ENCODE data around the gene NGFR.
"Not testable (repeated sequence)": the region's sequence is repeated elsewhere in the genome, so short reads cannot be mapped to it uniquely, and the experiment has no call there.

NGFR gene

DNA sequence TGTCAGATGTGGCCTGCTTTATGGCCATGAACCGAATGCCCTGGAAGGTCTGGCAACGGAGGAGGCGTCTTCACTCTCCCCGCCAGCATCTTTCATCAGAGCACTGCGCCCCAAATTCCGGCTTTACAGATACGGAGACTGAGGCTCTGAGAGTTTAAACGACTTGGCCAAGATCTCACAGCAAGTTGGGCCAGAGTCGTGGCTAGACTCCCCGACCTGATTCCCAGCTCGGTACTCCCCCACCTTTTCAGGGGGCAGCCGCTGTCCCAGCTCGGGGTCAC is 1.7 kb downstream of the NGFR start:
- DNase-seq (ENCODE audit: low spot score) = no peak

DNA sequence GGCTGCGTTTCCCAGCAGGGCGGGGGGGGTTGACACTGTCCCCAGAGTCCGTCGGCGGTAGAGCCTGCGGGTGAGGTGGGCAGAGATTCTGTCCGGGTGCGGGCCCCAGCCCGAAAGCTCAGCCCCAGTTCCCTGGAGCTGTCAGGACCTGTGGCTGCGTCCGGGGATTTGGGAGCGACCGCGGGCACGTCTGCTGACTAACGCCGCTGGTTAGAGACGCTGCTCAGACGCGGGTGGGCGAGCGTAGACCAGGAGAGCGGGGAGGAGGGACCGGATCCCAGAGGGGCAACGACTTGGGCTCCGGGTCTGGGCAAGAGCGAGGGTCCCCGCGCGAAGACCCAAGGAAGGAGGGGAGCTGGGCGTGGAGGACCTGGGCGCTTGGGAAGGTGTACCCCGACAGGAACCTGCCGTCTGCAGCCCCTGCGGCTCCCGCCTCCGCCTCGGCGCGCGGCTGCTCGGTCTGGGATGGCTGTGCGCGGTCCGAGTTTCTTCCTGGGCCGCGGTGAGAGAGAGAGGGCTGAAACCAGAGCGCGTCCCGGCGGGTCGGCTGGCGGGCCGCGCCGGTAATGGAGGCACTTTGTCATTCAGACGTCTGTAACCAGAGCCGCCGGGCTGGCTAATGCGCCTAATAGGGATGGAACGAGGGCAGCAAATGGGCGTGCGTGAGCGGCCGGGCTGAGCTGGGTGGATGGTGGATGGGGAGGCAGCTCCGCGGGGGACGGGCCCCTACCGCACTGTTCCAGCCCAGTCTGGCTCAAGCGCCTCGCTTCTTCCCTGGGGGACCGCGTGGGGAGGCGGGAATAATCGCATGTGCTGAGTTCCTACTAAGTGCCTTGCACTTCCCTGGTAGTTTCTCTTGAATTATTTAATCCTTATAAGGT is 2.3 kb downstream of the NGFR start:
- no peak for DNase-seq (ENCODE audit: low spot score)

DNA sequence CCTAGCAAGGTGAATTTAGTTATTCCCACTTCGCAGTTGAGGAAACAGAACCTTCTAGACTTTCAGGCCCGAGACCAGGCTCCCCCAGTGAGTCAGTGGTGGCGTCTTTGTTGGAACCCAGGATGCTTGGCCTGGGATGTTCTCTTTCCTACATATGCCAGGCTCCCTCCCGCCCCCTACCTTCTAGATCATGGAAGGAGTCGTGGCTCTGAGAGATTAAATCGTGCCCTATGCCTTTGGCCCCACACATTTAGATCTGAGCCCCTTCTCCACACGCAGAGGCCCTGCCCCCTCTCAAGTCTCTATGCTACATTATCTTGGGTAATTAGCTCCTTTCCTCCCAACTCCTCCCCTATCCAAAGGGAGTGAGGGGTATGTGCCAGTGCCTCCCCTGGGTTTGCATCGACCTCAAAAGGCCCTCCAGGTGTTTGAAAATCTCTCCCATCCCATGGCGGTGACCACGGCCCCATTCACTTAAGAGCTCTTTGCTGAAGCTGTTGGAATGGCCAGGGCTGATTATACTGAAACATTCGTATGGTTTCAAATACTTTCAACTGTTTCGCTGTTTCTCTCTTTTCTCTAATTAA is 3.0 kb downstream of the NGFR start:
- no peak for DNase-seq (ENCODE audit: low spot score)

DNA sequence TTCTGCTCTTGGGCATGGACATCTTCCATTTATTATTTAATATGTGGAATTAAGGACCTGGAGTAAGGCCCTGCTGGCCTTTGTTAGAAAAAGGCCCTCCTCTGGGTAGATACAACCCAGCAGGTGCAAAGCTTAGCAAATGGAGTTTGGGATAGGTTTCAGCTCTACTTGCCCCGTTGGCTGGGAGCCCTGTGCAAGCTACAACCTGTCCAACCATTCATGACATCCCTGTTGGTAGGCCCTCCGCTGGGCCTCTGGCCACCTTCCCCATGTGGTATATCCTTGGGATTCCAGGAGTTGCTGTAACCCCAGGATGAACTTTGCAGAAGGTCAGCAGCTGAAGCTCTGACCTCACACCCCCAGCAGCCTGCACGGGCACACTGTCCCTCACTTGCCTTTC is 6.4 kb downstream of the NGFR start:
- DNase-seq (ENCODE audit: low spot score) = no peak

DNA sequence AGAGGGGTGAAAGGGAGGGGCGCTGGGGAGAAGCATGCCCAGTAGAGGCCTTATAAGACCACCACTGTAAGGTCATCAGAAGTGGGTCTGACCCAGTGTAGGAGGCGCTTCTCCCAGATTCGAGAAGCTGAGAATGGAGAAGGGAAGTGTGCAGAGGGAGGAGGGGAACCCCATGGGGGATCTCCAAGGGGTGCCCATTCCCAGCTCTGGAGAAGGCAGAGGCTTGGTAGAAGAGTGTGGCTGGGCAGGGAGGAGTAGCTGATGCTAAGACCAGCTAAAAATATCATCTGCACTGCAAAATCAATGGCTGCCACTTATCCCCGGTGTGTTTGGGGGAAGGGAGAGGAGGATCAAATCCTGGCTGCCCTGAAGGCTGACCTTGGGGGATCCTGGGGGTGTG is 7.2 kb downstream of the NGFR start:
- no peak for DNase-seq (ENCODE audit: low spot score)

DNA sequence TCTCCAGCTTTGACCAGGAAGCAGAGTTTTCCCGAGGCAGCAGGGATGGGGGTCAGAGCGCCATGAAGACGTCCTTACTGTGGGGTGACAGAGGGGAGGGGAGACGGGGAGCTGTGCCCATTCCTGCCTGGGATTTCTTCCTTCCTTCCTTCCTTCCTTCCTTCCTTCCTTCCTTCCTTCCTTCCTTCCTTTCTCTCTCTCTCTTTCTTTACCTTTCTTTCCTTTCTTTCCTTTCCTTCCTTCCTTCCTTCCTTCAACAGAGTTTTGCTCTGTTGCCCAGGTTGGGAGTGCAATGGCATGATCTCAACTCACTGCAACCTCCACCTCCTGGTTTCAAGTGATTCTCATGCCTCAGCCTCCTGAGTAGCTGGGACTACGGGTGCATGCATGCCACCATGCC is 7.6 kb downstream of the NGFR start:
- DNase-seq (ENCODE audit: low spot score) = not testable (repeated sequence)

DNA sequence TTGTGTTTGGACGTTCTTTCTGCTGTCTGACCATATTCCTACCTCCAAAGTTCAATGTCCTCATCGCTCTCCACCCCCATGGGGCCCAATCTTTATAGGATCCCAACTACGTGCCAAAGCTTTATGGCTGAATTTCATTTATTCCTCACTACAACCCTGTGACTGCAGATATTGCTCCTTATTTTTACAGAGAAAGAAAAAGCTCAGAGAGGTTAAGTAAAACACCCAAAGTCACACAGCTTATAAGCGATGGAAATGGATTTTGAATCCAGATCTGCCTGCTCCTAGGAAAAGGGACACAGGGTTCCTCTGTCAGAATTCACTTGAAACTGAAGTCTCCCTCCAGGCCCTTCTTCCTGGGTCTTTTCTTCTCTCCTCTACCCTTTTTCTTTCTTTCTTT is 9.3 kb downstream of the NGFR start:
- no peak for DNase-seq (ENCODE audit: low spot score)

DNA sequence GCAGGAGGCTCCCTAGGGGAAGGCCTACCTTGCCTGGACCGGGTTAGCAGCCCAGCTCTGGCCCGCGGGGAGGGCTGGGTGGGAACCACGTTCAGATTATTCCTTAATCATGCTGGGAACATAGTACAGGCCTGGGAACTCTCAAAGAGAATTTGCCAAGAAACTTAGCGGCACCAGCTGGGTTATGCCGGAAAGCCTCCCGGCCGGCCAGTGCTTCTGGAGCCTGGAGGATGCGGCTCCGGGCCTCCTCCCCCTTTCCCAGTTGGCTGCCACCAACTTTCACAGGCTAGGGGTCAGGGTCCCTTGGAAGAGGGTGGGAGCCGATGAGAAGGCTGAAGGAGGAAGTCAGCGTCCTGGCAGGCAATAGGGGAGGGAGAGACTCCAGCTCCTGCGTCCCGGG is 10.8 kb downstream of the NGFR start:
- DNase-seq (ENCODE audit: low spot score) = no peak

DNA sequence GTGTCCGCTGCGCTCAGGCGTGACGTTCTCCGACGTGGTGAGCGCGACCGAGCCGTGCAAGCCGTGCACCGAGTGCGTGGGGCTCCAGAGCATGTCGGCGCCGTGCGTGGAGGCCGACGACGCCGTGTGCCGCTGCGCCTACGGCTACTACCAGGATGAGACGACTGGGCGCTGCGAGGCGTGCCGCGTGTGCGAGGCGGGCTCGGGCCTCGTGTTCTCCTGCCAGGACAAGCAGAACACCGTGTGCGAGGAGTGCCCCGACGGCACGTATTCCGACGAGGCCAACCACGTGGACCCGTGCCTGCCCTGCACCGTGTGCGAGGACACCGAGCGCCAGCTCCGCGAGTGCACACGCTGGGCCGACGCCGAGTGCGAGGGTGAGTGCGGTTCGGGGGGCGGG is 11.2 kb downstream of the NGFR start:
- no peak for DNase-seq (ENCODE audit: low spot score)

DNA sequence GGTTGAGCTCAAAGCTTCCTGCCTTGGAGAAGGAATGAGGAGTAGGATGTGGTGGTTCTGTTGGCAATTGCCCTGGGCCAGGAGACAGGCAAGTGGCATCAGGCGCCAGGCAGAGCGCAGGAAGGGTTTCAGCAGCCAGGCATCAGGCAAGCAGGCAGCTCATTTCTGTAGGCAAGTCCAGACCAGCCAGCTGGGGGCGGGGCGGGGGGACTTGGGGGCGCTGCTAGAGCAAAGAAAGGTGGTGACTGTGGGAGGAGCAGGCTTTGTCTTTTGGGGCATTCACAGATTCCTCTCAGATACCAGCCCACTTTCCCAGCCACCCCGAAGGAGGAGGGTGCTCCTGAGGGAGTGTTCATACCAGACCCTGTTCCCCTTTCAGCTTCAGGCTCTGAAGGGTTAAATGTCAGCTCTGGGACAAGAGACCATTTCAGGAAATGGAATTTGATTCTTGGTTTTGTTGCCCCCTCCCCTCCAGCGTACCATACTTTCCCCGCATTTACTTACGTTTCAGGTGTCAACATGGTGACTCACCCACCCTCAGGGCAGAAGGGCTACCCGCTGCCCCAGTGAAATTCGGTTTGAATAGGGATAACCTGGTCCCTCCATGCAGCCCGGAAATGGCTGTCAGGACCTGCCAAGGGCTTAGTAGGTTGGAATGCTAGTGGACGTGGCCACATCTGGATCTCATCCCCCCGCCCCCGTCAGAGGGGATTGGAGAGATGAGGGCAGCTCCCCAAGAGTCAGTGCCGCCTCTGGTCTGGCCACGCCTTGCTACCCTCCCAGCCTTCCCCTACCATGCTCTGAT is 13.2 kb downstream of the NGFR start:
- no peak for DNase-seq (ENCODE audit: low spot score)

DNA sequence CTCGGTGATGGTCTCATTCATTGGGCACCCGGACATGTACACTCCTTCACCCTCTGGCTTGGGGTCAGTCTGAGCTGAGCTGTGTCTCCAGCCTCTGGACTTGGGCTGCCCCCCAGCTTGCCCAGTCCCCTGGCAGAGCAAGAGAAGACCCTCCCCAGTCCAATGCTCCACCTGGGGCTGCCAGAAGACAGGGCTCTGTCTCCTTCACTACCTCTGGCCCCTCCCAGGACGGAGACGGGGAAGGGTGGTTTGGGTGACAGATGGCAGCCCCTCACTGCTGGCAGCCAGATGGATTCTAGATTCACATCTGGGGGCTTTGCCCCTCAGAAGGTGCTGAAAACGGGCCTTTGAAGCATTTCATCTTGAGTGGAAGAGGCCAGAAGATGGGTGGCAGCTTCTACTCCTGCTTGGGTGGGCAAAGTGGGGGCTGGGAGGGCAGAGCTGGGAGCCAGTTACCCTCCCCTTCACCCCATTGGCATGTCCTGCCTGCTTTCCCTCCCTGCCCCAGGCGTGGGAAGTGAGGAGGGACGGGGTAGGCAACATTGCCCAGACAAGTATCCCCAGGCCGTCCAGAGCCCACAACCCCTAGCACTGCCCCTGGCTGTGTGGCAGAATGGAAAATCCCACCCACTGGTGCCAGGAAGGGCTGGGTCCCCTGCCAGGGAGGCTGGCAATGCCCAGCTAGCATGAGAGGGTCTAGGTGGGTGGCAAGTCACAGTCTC is 13.9 kb downstream of the NGFR start:
- no peak for DNase-seq (ENCODE audit: low spot score)

DNA sequence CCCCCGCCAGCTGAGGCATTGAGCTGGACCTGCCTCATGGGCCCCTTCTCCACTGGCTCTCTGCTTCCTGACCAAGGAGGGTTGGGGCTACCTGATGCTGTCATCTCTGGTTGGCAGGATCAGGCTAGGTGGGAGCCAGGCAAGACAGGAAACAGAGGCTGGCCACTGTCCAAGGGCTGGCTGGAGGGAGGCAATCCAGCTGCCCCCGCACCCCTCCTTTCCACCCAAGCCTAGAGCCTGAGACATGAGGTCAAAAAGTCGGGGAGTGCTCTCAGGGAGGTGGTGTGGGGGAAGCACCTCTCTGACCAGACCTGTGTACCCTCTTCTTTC is 14.5 kb downstream of the NGFR start:
- DNase-seq (ENCODE audit: low spot score) = no peak

DNA sequence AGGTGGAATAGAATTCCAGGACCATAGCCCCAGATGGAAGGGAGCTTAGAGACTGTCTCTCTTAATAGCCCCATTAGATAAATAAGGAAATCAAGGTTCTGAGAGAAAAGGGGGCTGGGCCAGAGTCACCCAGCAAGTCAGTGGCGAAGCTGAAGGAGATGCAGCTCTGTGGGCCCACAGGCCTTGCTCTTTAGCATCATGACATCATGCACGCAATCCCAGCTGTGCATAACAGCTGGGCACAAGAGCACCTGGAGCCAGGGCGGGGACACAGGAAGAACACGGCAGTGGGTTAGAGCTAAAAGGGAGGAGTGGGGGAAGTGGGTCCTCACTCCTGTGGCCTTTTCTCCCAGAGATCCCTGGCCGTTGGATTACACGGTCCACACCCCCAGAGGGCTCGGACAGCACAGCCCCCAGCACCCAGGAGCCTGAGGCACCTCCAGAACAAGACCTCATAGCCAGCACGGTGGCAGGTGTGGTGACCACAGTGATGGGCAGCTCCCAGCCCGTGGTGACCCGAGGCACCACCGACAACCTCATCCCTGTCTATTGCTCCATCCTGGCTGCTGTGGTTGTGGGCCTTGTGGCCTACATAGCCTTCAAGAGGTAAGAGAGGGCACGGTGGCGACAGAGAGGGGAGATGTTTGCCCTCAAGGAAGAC is 15.1 kb downstream of the NGFR start:
- DNase-seq (ENCODE audit: low spot score) = no peak

DNA sequence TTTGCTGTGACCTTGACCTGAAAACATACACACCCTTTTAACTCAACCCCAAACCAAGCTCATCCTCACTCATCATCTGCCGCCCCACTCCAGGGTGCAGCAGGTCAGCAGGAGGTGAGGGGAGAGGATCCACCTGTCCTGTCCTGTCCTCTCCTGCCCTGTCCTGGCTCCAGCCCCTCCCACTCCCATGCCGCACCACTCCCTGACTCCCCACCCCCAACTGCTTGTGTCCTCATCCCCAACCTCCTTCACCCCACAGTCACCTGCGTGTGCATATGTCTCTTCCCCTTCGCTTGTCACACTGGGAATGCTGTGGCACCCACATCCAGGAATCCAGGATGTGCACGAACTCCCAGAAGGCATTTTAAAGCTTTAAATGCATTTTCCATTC is 15.6 kb downstream of the NGFR start:
- DNase-seq (ENCODE audit: low spot score) = no peak

DNA sequence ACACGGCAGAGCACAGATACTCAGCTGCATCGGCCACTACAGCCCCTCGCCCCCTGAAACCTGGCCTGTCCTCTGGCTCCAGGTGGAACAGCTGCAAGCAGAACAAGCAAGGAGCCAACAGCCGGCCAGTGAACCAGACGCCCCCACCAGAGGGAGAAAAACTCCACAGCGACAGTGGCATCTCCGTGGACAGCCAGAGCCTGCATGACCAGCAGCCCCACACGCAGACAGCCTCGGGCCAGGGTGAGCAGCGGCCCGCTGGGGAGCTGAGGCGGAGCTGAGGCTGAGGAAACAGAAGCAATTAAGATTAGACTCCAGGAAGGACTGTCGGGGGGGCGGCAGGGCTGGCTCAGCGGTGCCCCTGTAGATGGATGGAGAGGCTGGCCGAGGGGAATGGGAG is 16.7 kb downstream of the NGFR start:
- DNase-seq (ENCODE audit: low spot score) = no peak

DNA sequence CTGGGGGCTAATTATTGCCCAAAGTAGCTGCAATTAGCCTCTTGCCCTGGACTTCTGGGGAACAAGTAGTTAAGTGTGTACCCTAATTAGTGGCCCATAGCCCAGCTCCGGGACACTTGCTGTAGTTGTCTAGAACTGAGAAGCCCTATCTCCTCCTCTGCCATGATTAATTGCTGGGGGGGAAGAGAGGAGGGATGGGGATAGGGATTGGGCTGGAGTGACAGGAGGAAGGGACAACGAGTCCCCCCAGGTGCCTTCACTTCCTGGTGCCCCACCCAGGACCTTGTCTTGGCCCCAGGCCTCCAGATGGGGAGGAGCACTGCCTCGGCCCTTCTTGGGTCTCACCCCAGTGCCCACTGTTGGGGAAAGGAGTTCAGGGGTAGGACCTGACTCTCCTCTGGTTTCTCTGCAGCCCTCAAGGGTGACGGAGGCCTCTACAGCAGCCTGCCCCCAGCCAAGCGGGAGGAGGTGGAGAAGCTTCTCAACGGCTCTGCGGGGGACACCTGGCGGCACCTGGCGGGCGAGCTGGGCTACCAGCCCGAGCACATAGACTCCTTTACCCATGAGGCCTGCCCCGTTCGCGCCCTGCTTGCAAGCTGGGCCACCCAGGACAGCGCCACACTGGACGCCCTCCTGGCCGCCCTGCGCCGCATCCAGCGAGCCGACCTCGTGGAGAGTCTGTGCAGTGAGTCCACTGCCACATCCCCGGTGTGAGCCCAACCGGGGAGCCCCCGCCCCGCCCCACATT is 17.4 kb downstream of the NGFR start:
- DNase-seq (ENCODE audit: low spot score) = no peak

DNA sequence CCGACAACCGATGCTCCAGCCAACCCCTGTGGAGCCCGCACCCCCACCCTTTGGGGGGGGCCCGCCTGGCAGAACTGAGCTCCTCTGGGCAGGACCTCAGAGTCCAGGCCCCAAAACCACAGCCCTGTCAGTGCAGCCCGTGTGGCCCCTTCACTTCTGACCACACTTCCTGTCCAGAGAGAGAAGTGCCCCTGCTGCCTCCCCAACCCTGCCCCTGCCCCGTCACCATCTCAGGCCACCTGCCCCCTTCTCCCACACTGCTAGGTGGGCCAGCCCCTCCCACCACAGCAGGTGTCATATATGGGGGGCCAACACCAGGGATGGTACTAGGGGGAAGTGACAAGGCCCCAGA is 17.9 kb downstream of the NGFR start:
- no peak for DNase-seq (ENCODE audit: low spot score)

DNA sequence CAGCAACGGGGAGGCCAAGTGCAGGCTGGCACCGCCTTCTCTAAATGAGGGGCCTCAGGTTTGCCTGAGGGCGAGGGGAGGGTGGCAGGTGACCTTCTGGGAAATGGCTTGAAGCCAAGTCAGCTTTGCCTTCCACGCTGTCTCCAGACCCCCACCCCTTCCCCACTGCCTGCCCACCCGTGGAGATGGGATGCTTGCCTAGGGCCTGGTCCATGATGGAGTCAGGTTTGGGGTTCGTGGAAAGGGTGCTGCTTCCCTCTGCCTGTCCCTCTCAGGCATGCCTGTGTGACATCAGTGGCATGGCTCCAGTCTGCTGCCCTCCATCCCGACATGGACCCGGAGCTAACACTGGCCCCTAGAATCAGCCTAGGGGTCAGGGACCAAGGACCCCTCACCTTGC is 18.5 kb downstream of the NGFR start:
- no peak for DNase-seq (ENCODE audit: low spot score)

DNA sequence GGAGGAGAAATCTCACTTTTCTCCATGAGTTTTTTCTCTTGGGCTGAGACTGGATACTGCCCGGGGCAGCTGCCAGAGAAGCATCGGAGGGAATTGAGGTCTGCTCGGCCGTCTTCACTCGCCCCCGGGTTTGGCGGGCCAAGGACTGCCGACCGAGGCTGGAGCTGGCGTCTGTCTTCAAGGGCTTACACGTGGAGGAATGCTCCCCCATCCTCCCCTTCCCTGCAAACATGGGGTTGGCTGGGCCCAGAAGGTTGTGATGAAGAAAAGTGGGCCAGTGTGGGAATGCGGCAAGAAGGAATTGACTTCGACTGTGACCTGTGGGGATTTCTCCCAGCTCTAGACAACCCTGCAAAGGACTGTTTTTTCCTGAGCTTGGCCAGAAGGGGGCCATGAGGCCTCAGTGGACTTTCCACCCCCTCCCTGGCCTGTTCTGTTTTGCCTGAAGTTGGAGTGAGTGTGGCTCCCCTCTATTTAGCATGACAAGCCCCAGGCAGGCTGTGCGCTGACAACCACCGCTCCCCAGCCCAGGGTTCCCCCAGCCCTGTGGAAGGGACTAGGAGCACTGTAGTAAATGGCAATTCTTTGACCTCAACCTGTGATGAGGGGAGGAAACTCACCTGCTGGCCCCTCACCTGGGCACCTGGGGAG is 19.1 kb downstream of the NGFR start:
- DNase-seq (ENCODE audit: low spot score) = no peak

DNA sequence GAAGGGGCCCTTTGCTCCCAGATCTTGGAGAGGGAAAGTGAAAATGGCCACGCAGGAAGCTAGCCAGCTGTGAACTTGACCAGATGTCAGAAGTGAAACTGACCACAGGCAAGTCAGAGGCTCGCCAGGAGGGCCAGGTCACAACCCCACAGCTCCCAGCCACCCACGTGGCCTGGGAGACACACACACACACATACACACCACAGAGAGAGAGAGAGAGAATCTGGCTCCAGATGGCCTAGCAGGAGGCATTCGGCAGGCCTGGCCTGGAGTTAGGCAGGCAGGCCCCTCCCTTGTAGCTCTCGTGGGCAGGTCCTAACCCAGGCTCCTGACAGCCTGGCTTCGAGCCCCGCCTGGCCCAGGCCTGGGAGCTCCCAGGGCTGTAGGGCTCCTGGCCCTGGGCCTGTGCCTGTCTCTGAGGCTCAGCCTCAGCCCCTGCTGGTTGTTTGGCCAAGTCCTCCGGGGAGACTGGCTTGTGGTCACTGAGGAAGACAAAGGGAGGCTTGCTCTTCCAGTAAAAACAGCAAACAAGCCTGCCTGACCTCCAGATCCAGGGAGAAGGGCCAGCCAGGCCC is 20.2 kb downstream of the NGFR start:
- peak; percentile 82 for DNase-seq (ENCODE audit: low spot score)

DNA sequence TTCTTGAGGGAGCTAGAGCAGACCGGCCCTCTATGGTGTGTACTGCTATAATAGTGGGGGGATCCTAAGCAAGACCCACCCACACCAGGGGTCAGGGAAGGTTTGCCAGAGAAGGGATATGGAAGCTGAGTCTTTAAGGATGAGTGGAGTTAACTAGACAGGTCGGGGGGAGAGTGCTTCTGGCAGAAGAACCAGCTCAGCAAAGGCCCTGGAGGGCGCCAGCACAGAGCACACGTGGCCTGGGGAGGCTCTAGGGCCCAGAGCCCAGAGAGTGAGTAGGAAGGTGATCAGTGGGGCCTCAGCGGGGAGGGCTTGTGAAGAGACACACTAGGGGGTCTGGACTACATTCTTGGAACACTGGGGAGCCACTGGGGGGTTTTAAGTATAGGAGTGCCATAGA is 21.1 kb downstream of the NGFR start:
- no peak for DNase-seq (ENCODE audit: low spot score)

All from globus pallidus (tissue), 1 donor.